ENCODE results near the gene FAM227A. TPM values are rescaled to one million over a fixed set of nuclear protein-coding genes. Genes with fewer than 3 reads are reported as not detected.

Gene FAM227A
- total and polyA plus RNA-seq, 12 donors, result 0.43 to 7.3 (median 0.90) TPM

GRCh38 chr22:38566726-38567504, 89.3 kb downstream of the FAM227A start:
- no peak overlapping the region for H3K27ac ChIP-seq
- 66 to 72% (median 71%) methylated on average over 3 of the region's 3 CpGs for WGBS, 4 donors

GRCh38 chr22:38565441-38565840, 90.8 kb downstream of the FAM227A start:
- no peak overlapping the region for H3K4me3 ChIP-seq
- no peaks in the 10 kb centered on the region for H3K27me3 ChIP-seq
- WGBS, 4 donors, result 83 to 100% (median 90%) methylated on average over 1 of the region's 1 CpG
- intact Hi-C loops (cut with DNase I), result no loop called here
- no peaks in the 10 kb centered on the region for H3K4me1 ChIP-seq (replicated peaks in 1 of 2)
- H3K36me3 ChIP-seq (replicated peaks in 1 of 2), result no peaks in the 10 kb centered on the region
- TF ChIP-seq, protein P1, sequence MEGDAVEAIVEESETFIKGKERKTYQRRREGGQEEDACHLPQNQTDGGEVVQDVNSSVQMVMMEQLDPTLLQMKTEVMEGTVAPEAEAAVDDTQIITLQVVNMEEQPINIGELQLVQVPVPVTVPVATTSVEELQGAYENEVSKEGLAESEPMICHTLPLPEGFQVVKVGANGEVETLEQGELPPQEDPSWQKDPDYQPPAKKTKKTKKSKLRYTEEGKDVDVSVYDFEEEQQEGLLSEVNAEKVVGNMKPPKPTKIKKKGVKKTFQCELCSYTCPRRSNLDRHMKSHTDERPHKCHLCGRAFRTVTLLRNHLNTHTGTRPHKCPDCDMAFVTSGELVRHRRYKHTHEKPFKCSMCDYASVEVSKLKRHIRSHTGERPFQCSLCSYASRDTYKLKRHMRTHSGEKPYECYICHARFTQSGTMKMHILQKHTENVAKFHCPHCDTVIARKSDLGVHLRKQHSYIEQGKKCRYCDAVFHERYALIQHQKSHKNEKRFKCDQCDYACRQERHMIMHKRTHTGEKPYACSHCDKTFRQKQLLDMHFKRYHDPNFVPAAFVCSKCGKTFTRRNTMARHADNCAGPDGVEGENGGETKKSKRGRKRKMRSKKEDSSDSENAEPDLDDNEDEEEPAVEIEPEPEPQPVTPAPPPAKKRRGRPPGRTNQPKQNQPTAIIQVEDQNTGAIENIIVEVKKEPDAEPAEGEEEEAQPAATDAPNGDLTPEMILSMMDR (IDR thresholded peaks at IDR 0.05), result no peak
- no peak for TF ChIP-seq POLR2A (IDR thresholded peaks at IDR 0.05)
- DNase-seq, result no peak
- no peak overlapping the region for H3K27ac ChIP-seq
- H3K9me3 ChIP-seq (replicated peaks in 1 of 3), result no peaks in the 10 kb centered on the region

More at GRCh38 chr22:38566726-38567504, 89.3 kb downstream of the FAM227A start:
- Histone ChIP-seq H3K36me3 (replicated peaks in 1 of 2) (no peaks in the 10 kb centered on the region), H3K4me1 (replicated peaks in 1 of 2) (peaks cover 0 to 11% of the 10 kb centered on the region in 2 donors), H3K4me3 (no peak overlapping the region), H3K27me3 (no peaks in the 10 kb centered on the region), H3K9me3 (replicated peaks in 1 of 3) (peaks cover 0 to 5% (median 0%) of the 10 kb centered on the region in 3 donors)
- intact Hi-C loops (cut with DNase I), result no loop called here
- TF ChIP-seq, protein P1 (IDR thresholded peaks at IDR 0.05), result no peak
- TF ChIP-seq POLR2A (IDR thresholded peaks at IDR 0.05), result no peak
- DNase-seq, result no peak

- Histone ChIP-seq H3K27me3 (no peaks in the 10 kb centered on the region), H3K4me3 (no peak overlapping the region), H3K4me1 (replicated peaks in 1 of 2) (no peaks in the 10 kb centered on the region), H3K36me3 (replicated peaks in 1 of 2) (no peaks in the 10 kb centered on the region), H3K9me3 (replicated peaks in 1 of 3) (no peaks in the 10 kb centered on the region), H3K27ac (no peak overlapping the region)
- WGBS, 4 donors, result 77 to 100% (median 87%) methylated on average over 2 of the region's 2 CpGs
- no peak for DNase-seq
- intact Hi-C loops (cut with DNase I), result no loop called here
- no peak for TF ChIP-seq POLR2A (IDR thresholded peaks at IDR 0.05)
- TF ChIP-seq, protein P1 (IDR thresholded peaks at IDR 0.05), result no peak
Measured at GRCh38 chr22:38564669-38565068, 91.5 kb downstream of the FAM227A start.

DNA sequence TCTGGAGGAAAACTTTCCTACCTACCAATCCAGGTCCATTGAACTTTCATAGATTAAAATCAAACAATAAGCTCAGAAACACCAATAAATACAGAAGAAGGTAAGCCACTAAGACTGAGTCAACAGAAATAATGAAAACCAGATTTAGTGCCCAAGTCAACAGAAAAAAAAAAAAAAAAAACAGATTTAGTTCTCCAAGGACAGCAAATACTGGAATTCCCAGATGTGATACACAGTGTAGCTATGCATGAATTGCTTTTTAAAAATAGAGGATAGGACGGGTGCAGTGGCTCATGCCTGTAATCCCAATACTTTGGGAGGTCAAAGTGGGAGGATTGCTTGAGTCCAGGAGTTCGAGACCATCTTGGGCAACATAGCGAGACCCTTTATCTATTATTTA, 101.9 kb downstream of the FAM227A start:
- no peak overlapping the region for H3K4me3 ChIP-seq
- H3K27me3 ChIP-seq, result no peaks in the 10 kb centered on the region
- no peaks in the 10 kb centered on the region for H3K36me3 ChIP-seq (replicated peaks in 1 of 2)
- intact Hi-C loops (cut with DNase I), result no loop called here
- TF ChIP-seq, protein P1 (IDR thresholded peaks at IDR 0.05), result no peak
- TF ChIP-seq POLR2A (IDR thresholded peaks at IDR 0.05), result no peak
- WGBS, 4 donors, result 73 to 79% (median 76%) methylated on average over 3 of the region's 3 CpGs
- DNase-seq, result no peak
- no peak overlapping the region for H3K27ac ChIP-seq
- no peaks in the 10 kb centered on the region for H3K4me1 ChIP-seq (replicated peaks in 1 of 2)
- no peaks in the 10 kb centered on the region for H3K9me3 ChIP-seq (replicated peaks in 1 of 3)
